Testis (tissue), 3 donors: Measurements from ENCODE around the gene FOXJ3. TPM values are rescaled to one million over a fixed set of nuclear protein-coding genes. Genes with fewer than 3 reads are reported as not detected.

Experiments
- DNase-seq: peaks from one replicate; pipeline ENCODE4 v3.0.0-alpha.2; 2019
- H3K27ac ChIP-seq, 2 donors: fragments of 200-600 bp; sonication (generic); one replicate each; pipeline ENCODE4 v1.5.1; 2019
- H3K27me3 ChIP-seq: fragments of 200-600 bp; sonication (generic); one replicate; pipeline ENCODE4 v1.5.1; 2019
- H3K36me3 ChIP-seq: fragments of 200-600 bp; sonication (generic); one replicate; pipeline ENCODE4 v1.5.1; 2017; ENCODE audit warnings: low read depth; ENCODE audit errors: missing control alignments
- H3K4me1 ChIP-seq: fragments of 200-600 bp; sonication (generic); one replicate; pipeline ENCODE4 v1.5.1; 2019
- H3K4me3 ChIP-seq, 2 donors: fragments of 200-600 bp; sonication (generic); one replicate each; pipeline ENCODE4 v1.5.1; 2017 to 2019
- H3K9me3 ChIP-seq: fragments of 200-600 bp; sonication (generic); one replicate; pipeline ENCODE4 v1.5.1; 2017
- CTCF ChIP-seq, 3 experiments: fragments of 450-650 bp in 2 of 3; fragments of 200-600 bp in 1 of 3; sonication (generic) in 1 of 3; IDR thresholded peaks; one replicate each; pipeline ENCODE4 v1.5.1; 2016 to 2019; ENCODE audit warnings: antibody characterized with exemption in 3 of 3, mild to moderate bottlenecking in 2 of 3, moderate library complexity in 1 of 3
- POLR2A ChIP-seq: fragments of 450-650 bp; IDR thresholded peaks from one replicate; pipeline ENCODE4 v1.6.1; 2017; ENCODE audit warnings: antibody characterized with exemption, mild to moderate bottlenecking, moderate library complexity
- WGBS, 2 donors: methylation state at CpG; one replicate each; pipeline ENCODE4 v1.1.5; 2018; 5-methylcytosine and 5-hydroxymethylcytosine counted together
- intact Hi-C: fragments of 100-400 bp; cut with DNase I; formaldehyde crosslinking; loops from one replicate; pipeline ENCODE4 v1.15.1; 2023; ENCODE audit warnings: low total_unique reads
- polyA plus RNA-seq: library from polyadenylated mRNA; stranded (reverse); fragments of 350-450 nt; fragmentation: Illumina TruSeq; extraction: RNeasy Lipid Tissue Mini Kit (QIAGEN cat#74804); gene quantifications from one replicate; pipeline ENCODE4 v1.2.3, GENCODE V29; 2014; ENCODE audit warnings: low read depth, low replicate concordance; ENCODE audit not compliant: insufficient read depth
- total RNA-seq, 2 donors: library from RNA; depleted of rRNA; stranded (reverse); fragments of >200 nt; gene quantifications; one replicate each; pipeline ENCODE4 v1.2.3, GENCODE V29; 2016

FOXJ3 gene
- total and polyA plus RNA-seq, 3 donors from 2014 or later: 38.9 to 80.1 (median 64.4) TPM

GRCh38 chr1:42128964-42129363 is 206.1 kb downstream of the FOXJ3 start:
- DNase-seq: no peak
- Histone ChIP-seq H3K9me3 (no peaks in the 10 kb centered on the region), H3K27me3 (no peaks in the 10 kb centered on the region), H3K4me1 (no peaks in the 10 kb centered on the region), H3K36me3 (no peaks in the 10 kb centered on the region), H3K27ac (no peak overlapping the region), H3K4me3 (no peak overlapping the region)
- intact Hi-C loops: no loop called here
- WGBS, 2 donors: 87% methylated on average over 3 of the region's 3 CpGs
- TF ChIP-seq POLR2A (no peak), CTCF (IDR thresholded peaks at IDR 0.05) (no peak)

GRCh38 chr1:42128499-42128898 is 206.5 kb downstream of the FOXJ3 start:
- H3K9me3 ChIP-seq: no peaks in the 10 kb centered on the region
- H3K27me3 ChIP-seq: no peaks in the 10 kb centered on the region
- H3K4me1 ChIP-seq: no peaks in the 10 kb centered on the region
- no peak overlapping the region for H3K4me3 ChIP-seq
- no peak overlapping the region for H3K27ac ChIP-seq
- no peak for DNase-seq
- WGBS, 2 donors: 53 to 63% methylated on average over 2 of the region's 2 CpGs
- no peaks in the 10 kb centered on the region for H3K36me3 ChIP-seq
- intact Hi-C loops: no loop called here
- TF ChIP-seq POLR2A (no peak), CTCF (IDR thresholded peaks at IDR 0.05) (no peak)

GRCh38 chr1:42127767-42128166 is 207.3 kb downstream of the FOXJ3 start:
- H3K4me1 ChIP-seq: no peaks in the 10 kb centered on the region
- TF ChIP-seq POLR2A (no peak), CTCF (IDR thresholded peaks at IDR 0.05) (no peak)
- H3K9me3 ChIP-seq: no peaks in the 10 kb centered on the region
- no peaks in the 10 kb centered on the region for H3K36me3 ChIP-seq
- intact Hi-C loops: no loop called here
- DNase-seq: no peak
- no peak overlapping the region for H3K27ac ChIP-seq
- H3K27me3 ChIP-seq: no peaks in the 10 kb centered on the region
- WGBS, 2 donors: 97 to 98% methylated on average over 6 of the region's 6 CpGs
- H3K4me3 ChIP-seq: no peak overlapping the region

Other genes with a start within 250 kb of the FOXJ3 start
- not detected for gene GUCA2B, start 181.8 kb downstream of the FOXJ3 start, total RNA-seq
- not detected for gene GUCA2B, start 181.8 kb downstream of the FOXJ3 start, polyA plus RNA-seq
- not detected for gene GUCA2A, start 170.5 kb downstream of the FOXJ3 start, total RNA-seq
- gene GUCA2A, start 170.5 kb downstream of the FOXJ3 start, polyA plus RNA-seq: not detected
- 1 to 10 TPM; 2.4 to 2.6 TPM for gene RIMKLA, start 45.6 kb upstream of the FOXJ3 start, total RNA-seq
- 2.2 TPM for gene RIMKLA, start 45.6 kb upstream of the FOXJ3 start, polyA plus RNA-seq
- 10 to 100 TPM; 31.3 to 40.7 TPM for gene ZMYND12, start 120.8 kb upstream of the FOXJ3 start, total RNA-seq
- gene ZMYND12, start 120.8 kb upstream of the FOXJ3 start, polyA plus RNA-seq: 122 TPM
- gene PPCS, start 121.3 kb upstream of the FOXJ3 start, total RNA-seq: 10 to 100 TPM; 56.7 to 72.9 TPM
- gene PPCS, start 121.3 kb upstream of the FOXJ3 start, polyA plus RNA-seq: 44.9 TPM
- gene CCDC30, start 128.1 kb upstream of the FOXJ3 start, total RNA-seq: 10 to 100 TPM in 1 of 2 donors, 1 to 10 TPM in 1; 5.8 to 14.6 TPM
- 16.1 TPM for gene CCDC30, start 128.1 kb upstream of the FOXJ3 start, polyA plus RNA-seq